DOHH2 (cell line): Measurements from ENCODE around the gene PCARE.
"Not testable (repeated sequence)": the region's sequence is repeated elsewhere in the genome, so short reads cannot be mapped to it uniquely, and the experiment has no call there.

Experiments
- H3F3A ChIP-seq: fragments of 200-600 bp; sonication (generic), shearing (Covaris generic); 2 replicates; pipeline ENCODE4 v1.6.0; 2016; ENCODE audit warnings: antibody characterized with exemption, mild to moderate bottlenecking; ENCODE audit not compliant: control insufficient read depth, insufficient read depth
- H3K27ac ChIP-seq: fragments of 200-600 bp; sonication (generic); 2 replicates; pipeline ENCODE4 v1.5.1; 2014; ENCODE audit warnings: low read depth, mild to moderate bottlenecking, low read length, moderate library complexity
- H3K27me3 ChIP-seq: fragments of 200-600 bp; sonication (generic); 2 replicates; pipeline ENCODE4 v1.6.1; 2014; ENCODE audit warnings: mild to moderate bottlenecking, low read length, mixed read lengths; ENCODE audit not compliant: control insufficient read depth
- H3K36me3 ChIP-seq: fragments of 200-600 bp; sonication (generic); 2 replicates; pipeline ENCODE4 v1.6.1; 2014; ENCODE audit warnings: mild to moderate bottlenecking, low read length, moderate library complexity, mixed read lengths; ENCODE audit not compliant: control insufficient read depth
- H3K4me1 ChIP-seq: fragments of 200-600 bp; sonication (generic); 2 replicates; pipeline ENCODE4 v1.6.1; 2014; ENCODE audit warnings: mild to moderate bottlenecking, low read length, mixed read lengths; ENCODE audit not compliant: control insufficient read depth
- H3K4me2 ChIP-seq: fragments of 200-600 bp; sonication (generic); 2 replicates; pipeline ENCODE4 v1.6.0; 2014; ENCODE audit warnings: mild to moderate bottlenecking, low read length, moderate library complexity
- H3K4me3 ChIP-seq: fragments of 200-600 bp; sonication (generic); 2 replicates; pipeline ENCODE4 v1.5.1; 2014; ENCODE audit warnings: mild to moderate bottlenecking, low read length, mixed read lengths
- H3K79me2 ChIP-seq: fragments of 200-600 bp; sonication (generic); 2 replicates; pipeline ENCODE4 v1.6.1; 2014; ENCODE audit warnings: mild to moderate bottlenecking, low read length, mixed read lengths; ENCODE audit not compliant: control insufficient read depth
- H3K9me2 ChIP-seq: fragments of 200-600 bp; sonication (generic); replicated peaks from 2 replicates; pipeline ENCODE4 v1.6.1; 2014; ENCODE audit warnings: mild to moderate bottlenecking, low read length, mixed read lengths; ENCODE audit not compliant: control insufficient read depth
- H3K9me3 ChIP-seq: fragments of 200-600 bp; sonication (generic); 2 replicates; pipeline ENCODE4 v1.6.1; 2014; ENCODE audit warnings: antibody characterized with exemption, low read length, mixed read lengths; ENCODE audit not compliant: control insufficient read depth, insufficient read depth
- H4K20me1 ChIP-seq: fragments of 200-600 bp; sonication (generic); 2 replicates; pipeline ENCODE4 v1.6.0; 2014; ENCODE audit warnings: low read depth, mild to moderate bottlenecking, antibody characterized with exemption, low read length, moderate library complexity; ENCODE audit not compliant: control insufficient read depth, insufficient read depth
- EZH2phosphoT487 ChIP-seq: fragments of 200-600 bp; sonication (generic); IDR thresholded peaks from 2 replicates; pipeline ENCODE4 v1.6.1; 2017; ENCODE audit warnings: borderline replicate concordance, mild to moderate bottlenecking, antibody characterized with exemption, low read length, moderate library complexity, mixed read lengths
- TF ChIP-seq, protein P1 (sequence below): fragments of 200-600 bp; sonication (generic); IDR thresholded peaks from one replicate; pipeline ENCODE4 v1.5.1; 2014; ENCODE audit warnings: antibody characterized with exemption, mild to moderate bottlenecking, low read depth, low read length; ENCODE audit not compliant: poor library complexity, severe bottlenecking

PCARE gene

DNA sequence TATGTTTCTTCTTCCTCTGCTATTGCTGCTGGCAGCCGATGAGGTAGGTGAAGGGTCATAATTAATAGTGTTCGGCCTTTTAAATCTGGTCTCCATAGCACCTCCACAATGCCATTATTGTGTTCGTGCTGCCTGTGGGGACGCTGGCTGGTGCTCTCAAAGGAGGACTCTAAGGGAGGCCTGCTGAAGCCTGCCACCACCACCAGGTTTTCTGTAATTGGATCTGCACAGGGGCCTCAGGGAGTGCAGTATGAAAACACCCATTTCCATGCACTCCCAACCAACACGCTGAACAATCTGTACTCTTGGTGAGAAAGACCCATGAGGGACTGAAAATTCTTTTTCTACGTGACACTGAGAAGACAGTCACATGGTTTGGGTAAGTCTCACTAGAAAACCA is 23.2 kb upstream of the PCARE start:
- H3F3A ChIP-seq: no peaks in the 10 kb centered on the region
- H3K9me3 ChIP-seq: no peaks in the 10 kb centered on the region
- no peaks in the 10 kb centered on the region for H3K4me1 ChIP-seq
- H3K79me2 ChIP-seq: no peaks in the 10 kb centered on the region
- H4K20me1 ChIP-seq: no peaks in the 10 kb centered on the region
- no peak overlapping the region for H3K4me2 ChIP-seq
- peaks cover 4% of the 10 kb centered on the region; the same call in 1 of the 2 replicates for H3K27me3 ChIP-seq
- no peak overlapping the region for H3K27ac ChIP-seq
- no peaks in the 10 kb centered on the region for H3K36me3 ChIP-seq
- TF ChIP-seq EZH2phosphoT487: no peak
- TF ChIP-seq, protein P1, sequence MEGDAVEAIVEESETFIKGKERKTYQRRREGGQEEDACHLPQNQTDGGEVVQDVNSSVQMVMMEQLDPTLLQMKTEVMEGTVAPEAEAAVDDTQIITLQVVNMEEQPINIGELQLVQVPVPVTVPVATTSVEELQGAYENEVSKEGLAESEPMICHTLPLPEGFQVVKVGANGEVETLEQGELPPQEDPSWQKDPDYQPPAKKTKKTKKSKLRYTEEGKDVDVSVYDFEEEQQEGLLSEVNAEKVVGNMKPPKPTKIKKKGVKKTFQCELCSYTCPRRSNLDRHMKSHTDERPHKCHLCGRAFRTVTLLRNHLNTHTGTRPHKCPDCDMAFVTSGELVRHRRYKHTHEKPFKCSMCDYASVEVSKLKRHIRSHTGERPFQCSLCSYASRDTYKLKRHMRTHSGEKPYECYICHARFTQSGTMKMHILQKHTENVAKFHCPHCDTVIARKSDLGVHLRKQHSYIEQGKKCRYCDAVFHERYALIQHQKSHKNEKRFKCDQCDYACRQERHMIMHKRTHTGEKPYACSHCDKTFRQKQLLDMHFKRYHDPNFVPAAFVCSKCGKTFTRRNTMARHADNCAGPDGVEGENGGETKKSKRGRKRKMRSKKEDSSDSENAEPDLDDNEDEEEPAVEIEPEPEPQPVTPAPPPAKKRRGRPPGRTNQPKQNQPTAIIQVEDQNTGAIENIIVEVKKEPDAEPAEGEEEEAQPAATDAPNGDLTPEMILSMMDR: no peak
- H3K4me3 ChIP-seq: no peak overlapping the region
- H3K9me2 ChIP-seq: no peaks in the 10 kb centered on the region

DNA sequence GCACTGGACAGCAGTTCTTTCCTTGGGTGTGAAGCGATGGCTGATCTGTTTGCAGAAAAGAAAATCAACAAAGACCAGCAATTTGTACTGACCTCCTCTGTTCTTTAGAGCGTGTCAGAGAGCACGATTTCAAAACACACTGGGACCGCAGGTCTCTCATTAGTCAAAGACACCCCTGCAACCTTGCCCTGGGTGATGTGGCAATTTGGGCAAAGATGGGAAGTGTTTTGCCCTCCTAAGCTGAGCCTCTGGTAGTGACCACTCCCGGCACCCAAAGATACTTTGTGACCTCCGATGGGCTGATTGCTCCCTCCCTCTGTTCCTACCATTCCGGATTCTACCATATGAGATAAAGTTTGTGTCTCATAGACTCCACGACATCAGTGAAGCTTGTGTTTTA is 22.6 kb upstream of the PCARE start:
- no peaks in the 10 kb centered on the region for H3K79me2 ChIP-seq
- TF ChIP-seq EZH2phosphoT487: no peak
- TF ChIP-seq, protein P1: no peak
- H3K9me2 ChIP-seq: no peaks in the 10 kb centered on the region
- H3K36me3 ChIP-seq: no peaks in the 10 kb centered on the region
- no peak overlapping the region for H3K27ac ChIP-seq
- H3K4me2 ChIP-seq: no peak overlapping the region
- H3K4me3 ChIP-seq: no peak overlapping the region
- H3K27me3 ChIP-seq: peaks cover 4% of the 10 kb centered on the region; the same call in 1 of the 2 replicates
- no peaks in the 10 kb centered on the region for H3K9me3 ChIP-seq
- H3K4me1 ChIP-seq: no peaks in the 10 kb centered on the region
- no peaks in the 10 kb centered on the region for H4K20me1 ChIP-seq
- no peaks in the 10 kb centered on the region for H3F3A ChIP-seq

DNA sequence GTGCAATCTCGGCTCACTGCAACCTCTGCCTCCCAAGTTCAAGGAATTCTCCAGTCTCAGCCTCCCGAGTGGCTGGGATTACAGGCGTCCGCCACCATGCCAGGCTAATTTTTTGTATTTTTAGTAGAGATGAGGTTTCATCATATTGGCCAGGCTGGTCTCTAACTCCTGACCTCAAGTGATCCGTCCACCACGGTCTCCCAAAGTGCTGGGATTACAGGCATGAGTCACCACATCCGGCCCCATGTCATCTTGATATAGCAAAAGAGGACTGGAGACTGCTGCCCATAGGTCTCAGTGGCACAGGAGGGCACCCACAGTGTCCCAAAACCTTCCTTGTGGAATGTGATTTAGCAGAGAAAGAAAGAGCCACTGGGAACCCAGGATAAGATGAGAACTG is 16.0 kb upstream of the PCARE start:
- not testable (repeated sequence) for H3K79me2 ChIP-seq, H3F3A ChIP-seq, H3K9me2 ChIP-seq, H3K4me2 ChIP-seq, H3K36me3 ChIP-seq, H3K27ac ChIP-seq, H4K20me1 ChIP-seq, H3K4me3 ChIP-seq, H3K9me3 ChIP-seq, H3K27me3 ChIP-seq, H3K4me1 ChIP-seq

DNA sequence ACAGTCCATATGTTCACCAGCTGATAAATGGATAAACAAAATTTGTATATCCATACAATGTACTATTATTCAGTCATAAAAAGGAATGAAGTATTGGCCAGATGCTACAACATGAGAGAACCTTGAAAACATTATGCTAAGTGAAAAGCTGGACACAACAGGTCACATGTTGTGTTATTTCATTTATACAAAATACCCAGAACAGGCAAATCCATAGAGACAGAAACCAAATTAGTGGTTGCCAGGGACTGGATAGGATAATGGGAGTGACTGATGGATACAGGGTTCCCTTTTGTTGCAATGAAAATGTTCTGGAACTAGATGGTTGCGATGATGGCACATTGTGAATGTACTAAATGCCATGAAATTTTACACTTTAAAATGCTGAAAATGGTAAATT is 10.2 kb upstream of the PCARE start:
- no peaks in the 10 kb centered on the region for H3K36me3 ChIP-seq
- H3K79me2 ChIP-seq: no peaks in the 10 kb centered on the region
- H3K4me1 ChIP-seq: no peaks in the 10 kb centered on the region
- H3K9me2 ChIP-seq: no peaks in the 10 kb centered on the region
- H3K9me3 ChIP-seq: peaks cover 7% of the 10 kb centered on the region; the same call in 1 of the 2 replicates
- no peaks in the 10 kb centered on the region; the same call in 1 of the 2 replicates for H3K27me3 ChIP-seq
- H4K20me1 ChIP-seq: no peaks in the 10 kb centered on the region
- no peaks in the 10 kb centered on the region for H3F3A ChIP-seq
- TF ChIP-seq, protein P1: no peak
- TF ChIP-seq EZH2phosphoT487: no peak
- no peak overlapping the region for H3K27ac ChIP-seq
- H3K4me2 ChIP-seq: no peak overlapping the region
- no peak overlapping the region for H3K4me3 ChIP-seq
